Esophagus mucosa (tissue), 1 donor: ENCODE measurements around the gene RAB40C. TPM values are rescaled to one million over a fixed set of nuclear protein-coding genes. Genes with fewer than 3 reads are reported as not detected.

Source experiments
- ATAC-seq: fragments of 200-7000 bp; cut with Tn5 transposase; one replicate; pipeline ENCODE4 v1.9.1; 2020
- total RNA-seq: library from RNA; stranded (reverse); gene quantifications from one replicate; pipeline ENCODE4 v1.2.4, GENCODE V29; 2023
- donor health status: DM: yes; HTN: yes; CAD: no.

Gene RAB40C
- total RNA-seq, 1 donor from 2014 or later: 15.5 TPM

DNA sequence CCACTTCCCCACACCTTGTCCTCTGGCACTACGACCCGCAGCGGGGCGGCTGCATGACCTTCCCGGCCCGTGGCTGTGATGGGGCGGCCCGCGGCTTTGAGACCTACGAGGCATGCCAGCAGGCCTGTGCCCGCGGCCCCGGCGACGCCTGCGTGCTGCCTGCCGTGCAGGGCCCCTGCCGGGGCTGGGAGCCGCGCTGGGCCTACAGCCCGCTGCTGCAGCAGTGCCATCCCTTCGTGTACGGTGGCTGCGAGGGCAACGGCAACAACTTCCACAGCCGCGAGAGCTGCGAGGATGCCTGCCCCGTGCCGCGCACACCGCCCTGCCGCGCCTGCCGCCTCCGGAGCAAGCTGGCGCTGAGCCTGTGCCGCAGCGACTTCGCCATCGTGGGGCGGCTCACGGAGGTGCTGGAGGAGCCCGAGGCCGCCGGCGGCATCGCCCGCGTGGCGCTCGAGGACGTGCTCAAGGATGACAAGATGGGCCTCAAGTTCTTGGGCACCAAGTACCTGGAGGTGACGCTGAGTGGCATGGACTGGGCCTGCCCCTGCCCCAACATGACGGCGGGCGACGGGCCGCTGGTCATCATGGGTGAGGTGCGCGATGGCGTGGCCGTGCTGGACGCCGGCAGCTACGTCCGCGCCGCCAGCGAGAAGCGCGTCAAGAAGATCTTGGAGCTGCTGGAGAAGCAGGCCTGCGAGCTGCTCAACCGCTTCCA lies 43.6 kb downstream of the RAB40C start:
- no peak for ATAC-seq

DNA sequence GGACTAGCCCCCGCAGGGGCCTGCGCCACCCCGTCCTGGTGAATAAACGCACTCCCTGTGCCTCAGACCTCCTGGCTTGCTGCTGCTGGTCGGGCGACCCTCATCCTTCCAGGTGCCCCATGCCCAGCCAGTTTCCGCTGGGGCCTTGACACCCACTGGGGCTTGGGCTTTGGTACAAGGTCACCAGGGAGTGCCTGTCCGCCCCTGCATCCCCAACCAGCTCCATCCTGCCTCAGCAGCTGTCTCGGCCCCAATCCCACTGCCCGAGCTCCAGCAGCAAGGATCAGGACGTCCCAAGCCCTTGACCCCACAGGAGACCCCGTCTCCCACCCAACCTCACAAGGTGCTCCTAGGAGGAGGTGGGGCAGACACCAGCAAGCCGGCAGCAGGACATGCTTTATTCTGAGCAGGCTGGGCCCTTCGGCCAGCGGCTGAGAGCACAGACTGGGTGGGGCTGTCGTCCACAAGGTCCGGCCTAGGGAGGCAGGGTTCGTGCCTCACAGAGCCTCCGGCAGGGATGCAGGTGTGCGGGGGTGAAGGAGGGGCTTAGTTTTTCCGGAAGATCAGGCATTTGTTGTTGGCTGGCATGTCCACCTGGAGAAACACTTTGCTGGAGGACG lies 44.3 kb downstream of the RAB40C start:
- ATAC-seq: no peak

- ATAC-seq: no peak
These were observed 45.1 kb downstream of the RAB40C start for GRCh38 chr16:634996-635395.

- no peak for ATAC-seq
These were observed 45.8 kb downstream of the RAB40C start for GRCh38 chr16:635573-636205.

GRCh38 chr16:636206-637080 lies 46.6 kb downstream of the RAB40C start, which contains the start of gene METTL26:
METTL26 (minus strand) TSS chr16:636305; CDS start chr16:636290, 15 bp downstream.
- peak; percentile 81 for ATAC-seq

DNA sequence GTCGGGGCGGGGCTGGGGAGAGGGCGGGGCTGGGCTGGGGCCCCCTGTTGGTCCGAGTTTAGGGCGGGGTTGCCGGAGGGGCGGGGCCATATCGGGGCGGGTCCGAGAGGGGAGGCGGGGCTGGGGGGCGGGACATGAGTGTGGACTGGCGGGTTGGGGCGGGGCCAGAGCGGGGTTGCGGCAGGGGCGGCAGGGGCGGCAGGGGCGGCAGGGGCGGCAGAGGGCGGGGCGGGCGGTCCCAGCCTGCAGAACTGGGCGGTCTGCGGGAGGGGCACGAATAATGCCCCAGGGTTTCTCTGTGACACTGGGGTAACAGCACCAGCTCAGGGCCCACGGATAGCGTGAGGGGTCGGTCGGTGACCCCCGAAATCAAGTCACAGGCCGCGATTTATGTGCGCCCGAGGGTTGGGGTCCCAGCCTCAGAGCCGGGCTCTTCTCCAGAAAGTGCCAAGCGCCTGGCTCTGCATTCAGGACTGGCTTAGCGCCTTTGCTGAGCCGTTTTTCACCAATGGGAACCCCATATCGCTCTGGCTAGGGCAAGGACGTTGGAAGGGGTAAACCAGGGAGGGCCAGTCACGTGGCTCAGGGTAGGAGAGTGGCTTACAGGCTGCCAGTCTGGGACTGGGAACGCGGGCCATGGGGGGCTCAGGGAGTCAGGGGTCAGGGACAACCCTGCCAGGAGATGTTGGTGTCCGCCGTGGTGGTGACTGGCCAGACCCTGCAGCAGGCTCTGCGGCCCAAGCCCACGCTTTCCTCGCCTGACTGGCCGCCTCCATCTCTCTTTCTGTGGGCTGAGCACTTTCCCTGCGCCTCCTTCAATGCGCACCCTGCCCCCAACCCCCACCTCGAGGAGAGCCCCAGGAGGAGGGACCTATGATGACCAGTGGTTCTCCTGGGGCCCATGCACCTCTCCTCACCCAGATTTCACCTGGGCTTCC lies 47.5 kb downstream of the RAB40C start:
- ATAC-seq: peak; percentile 84

- no peak for ATAC-seq
These were observed 48.2 kb downstream of the RAB40C start for GRCh38 chr16:638034-638543.

- ATAC-seq: no peak
These were observed 49.0 kb downstream of the RAB40C start for GRCh38 chr16:638836-639235.

- ATAC-seq: no peak
These were observed 50.7 kb downstream of the RAB40C start for GRCh38 chr16:640614-641013.

DNA sequence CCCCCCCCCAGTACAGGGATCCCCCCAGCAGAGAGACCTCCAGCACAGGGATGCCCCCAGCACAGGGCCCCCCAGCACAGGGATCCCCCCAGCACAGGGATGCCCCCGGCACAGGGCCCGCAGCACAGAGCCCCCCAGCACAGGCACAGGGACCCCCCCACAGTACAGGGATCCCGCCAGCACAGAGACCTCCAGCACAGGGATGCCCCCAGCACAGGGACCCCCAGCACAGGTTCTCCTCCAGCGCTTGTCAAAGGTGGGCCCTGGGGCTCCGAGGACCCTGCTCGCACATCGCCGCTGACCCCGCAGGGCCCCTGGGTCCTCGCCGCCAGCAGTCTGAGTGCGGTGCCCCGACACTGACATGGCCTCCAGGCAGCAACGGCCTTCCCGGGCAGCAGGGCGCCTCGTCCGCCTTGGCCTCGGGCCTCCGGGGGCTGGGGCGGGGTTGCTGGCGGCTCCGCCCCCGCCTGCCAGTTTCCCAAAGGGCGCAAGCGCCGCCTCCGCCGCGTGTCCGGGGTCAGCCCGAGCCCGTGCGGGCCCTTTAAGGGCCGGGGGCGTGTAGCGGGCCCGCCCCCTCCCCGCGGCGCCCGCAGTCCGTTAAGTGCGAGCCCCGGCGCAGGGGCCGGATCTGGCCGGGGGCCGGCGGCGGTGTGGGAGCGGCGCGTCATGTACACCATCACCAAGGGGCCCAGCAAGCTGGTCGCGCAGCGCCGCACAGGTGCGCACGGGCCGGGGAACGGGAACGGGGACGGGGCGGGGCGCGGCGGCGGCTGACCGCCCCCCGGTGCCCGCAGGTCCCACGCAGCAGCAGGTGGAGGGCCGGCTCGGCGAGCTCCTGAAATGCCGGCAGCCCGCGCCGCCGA lies 51.7 kb downstream of the RAB40C start, which contains the start of gene MCRIP2:
MCRIP2 (plus strand) TSS at position 503 of the 863 bp plus-strand sequence; CDS start at position 667, 164 bp downstream.
- peak; percentile 11 for ATAC-seq

- peak; percentile 13 for ATAC-seq
These were observed 52.6 kb downstream of the RAB40C start for GRCh38 chr16:642189-643049.

GRCh38 chr16:643050-643368 lies 53.1 kb downstream of the RAB40C start:
- no peak for ATAC-seq

DNA sequence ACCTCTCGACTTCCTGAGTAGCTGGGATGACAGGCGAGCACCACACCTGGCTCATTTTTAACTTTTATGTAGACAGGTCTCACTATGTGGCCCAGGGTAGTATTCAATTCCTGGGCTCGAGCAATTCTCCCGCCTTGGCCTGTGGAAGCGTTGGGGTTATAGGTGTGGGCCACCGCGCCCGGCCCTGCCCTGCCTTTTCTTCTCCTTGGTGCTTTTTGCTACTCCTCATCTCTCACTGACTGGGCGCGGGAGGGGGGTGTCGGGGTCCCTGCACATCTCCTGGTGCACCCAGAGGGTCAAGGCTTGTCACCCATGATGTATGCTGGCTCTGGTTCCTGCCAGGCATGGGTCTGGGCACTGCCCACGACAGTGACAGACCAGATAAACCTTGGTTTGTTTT lies 54.7 kb downstream of the RAB40C start:
- ATAC-seq: no peak

- no peak for ATAC-seq
These were observed 56.2 kb downstream of the RAB40C start for GRCh38 chr16:645852-646678.

GRCh38 chr16:646679-647172 lies 56.9 kb downstream of the RAB40C start:
- no peak for ATAC-seq

GRCh38 chr16:647173-647902 lies 57.5 kb downstream of the RAB40C start:
- ATAC-seq: no peak

GRCh38 chr16:648071-648780 lies 58.4 kb downstream of the RAB40C start:
- no peak for ATAC-seq
